ENCODE results near the gene LRRIQ4. TPM values are rescaled to one million over a fixed set of nuclear protein-coding genes. Genes with fewer than 3 reads are reported as not detected.
A peak's percentile ranks its signal among the peaks of the same experiment; 100 is the strongest.

Gene LRRIQ4
- total RNA-seq, 1 experiment from 2014 or later: 1.3 TPM

DNA sequence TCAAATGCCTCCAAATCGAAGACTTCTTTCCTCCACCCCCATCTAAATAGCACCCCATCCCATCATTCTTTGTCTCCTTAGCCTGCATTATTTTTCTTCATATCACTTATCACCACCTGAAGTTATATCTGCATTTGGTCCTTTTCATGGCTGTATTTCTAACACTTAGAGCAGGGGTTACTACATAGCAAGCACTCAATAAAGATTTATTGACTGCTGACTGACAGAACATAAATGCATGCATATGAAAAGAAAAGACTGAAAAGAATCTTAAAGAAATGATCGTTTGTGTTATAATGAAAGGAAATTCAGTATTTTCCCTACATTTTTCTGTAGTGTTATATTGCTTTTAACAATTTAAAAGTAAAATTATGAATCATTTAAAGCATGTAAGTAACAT lies 55.7 kb downstream of the LRRIQ4 start:
- TF ChIP-seq EZH2 (IDR thresholded peaks at IDR 0.05; ENCODE audit: low read depth): no peak
- TF ChIP-seq, protein P1, sequence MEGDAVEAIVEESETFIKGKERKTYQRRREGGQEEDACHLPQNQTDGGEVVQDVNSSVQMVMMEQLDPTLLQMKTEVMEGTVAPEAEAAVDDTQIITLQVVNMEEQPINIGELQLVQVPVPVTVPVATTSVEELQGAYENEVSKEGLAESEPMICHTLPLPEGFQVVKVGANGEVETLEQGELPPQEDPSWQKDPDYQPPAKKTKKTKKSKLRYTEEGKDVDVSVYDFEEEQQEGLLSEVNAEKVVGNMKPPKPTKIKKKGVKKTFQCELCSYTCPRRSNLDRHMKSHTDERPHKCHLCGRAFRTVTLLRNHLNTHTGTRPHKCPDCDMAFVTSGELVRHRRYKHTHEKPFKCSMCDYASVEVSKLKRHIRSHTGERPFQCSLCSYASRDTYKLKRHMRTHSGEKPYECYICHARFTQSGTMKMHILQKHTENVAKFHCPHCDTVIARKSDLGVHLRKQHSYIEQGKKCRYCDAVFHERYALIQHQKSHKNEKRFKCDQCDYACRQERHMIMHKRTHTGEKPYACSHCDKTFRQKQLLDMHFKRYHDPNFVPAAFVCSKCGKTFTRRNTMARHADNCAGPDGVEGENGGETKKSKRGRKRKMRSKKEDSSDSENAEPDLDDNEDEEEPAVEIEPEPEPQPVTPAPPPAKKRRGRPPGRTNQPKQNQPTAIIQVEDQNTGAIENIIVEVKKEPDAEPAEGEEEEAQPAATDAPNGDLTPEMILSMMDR (conservative IDR thresholded peaks at IDR 0.05): no peak
- H4K20me1 ChIP-seq (ENCODE audit: insufficient read depth): no peaks in the 10 kb centered on the region
- H3K9me2 ChIP-seq (ENCODE audit: insufficient read depth): no peaks in the 10 kb centered on the region
- H3K4me1 ChIP-seq (replicated peaks; ENCODE audit: insufficient read depth): peaks cover 19% of the 10 kb centered on the region
- H2AFZ ChIP-seq: no peak overlapping the region
- H3K4me2 ChIP-seq: no peak overlapping the region
- no TSS peak for BruUV-seq (replicated peaks)
- no peaks in the 10 kb centered on the region for H3K36me3 ChIP-seq (ENCODE audit: low read depth)
- H3K27ac ChIP-seq: no peak overlapping the region
- no peak for DNase-seq
- no peaks in the 10 kb centered on the region for H3K79me2 ChIP-seq (ENCODE audit: low read depth)
- no peak overlapping the region for H3K4me3 ChIP-seq
- no peaks in the 10 kb centered on the region for H3K27me3 ChIP-seq (ENCODE audit: insufficient read depth, low read depth)
- ChIA-PET POLR2A (ENCODE audit: unreplicated experiment) (interaction anchor here (0.6 kb wide), 1 partner anchor 108 kb away, joined by 4 read pairs; no protein-coding TSS in a partner anchor), CTCF (no interaction called here)
- no peaks in the 10 kb centered on the region; the same call in none of the 2 replicates for H3F3A ChIP-seq (ENCODE audit: insufficient read depth, low read depth)
- H3K9me3 ChIP-seq (ENCODE audit: insufficient read depth, low read depth): no peaks in the 10 kb centered on the region
- intact Hi-C loops (cut with micrococcal nuclease; ENCODE audit: unreplicated experiment): no loop called here

DNA sequence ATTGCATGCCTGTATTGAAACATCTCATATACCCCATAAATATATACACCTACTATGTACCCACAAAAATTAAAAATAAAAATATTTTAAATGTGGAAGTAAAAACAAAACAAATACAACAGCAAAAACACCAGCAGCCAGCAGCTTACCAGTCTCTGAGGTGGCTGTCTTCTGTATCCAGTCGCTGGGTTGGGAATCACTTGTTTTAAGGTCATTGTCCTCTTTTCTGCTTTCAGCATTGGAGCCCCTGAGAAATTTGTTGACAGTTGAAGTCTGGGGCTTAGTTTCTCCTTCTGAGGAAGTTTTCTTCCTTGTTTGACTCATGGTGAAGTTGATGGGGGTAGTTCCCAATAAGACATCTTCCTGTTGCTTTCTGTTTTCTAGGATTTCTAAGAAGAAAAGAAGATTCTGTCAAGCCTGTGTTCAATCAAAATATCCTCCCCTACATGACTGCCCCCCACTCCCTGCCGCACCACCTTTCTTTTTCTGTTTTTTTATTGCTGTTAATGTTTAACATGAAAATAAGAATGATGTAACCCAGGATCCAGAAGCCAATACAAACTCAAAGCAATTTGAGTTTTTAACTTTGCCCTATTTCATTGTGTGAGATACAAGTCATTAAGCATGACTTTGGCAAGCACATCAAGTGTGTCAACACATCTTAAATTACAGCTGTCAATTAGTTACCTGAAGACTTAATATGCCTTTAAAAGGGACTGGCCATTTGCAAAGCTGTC lies 57.0 kb downstream of the LRRIQ4 start, which contains the start of gene LRRC31:
Gene LRRC31 (minus strand): TSS at position 452 of the 737 bp plus-strand sequence. CDS start 128 bp downstream, at position 324.
- Histone ChIP-seq H3K36me3 (ENCODE audit: low read depth) (no peaks in the 10 kb centered on the region), H3F3A (ENCODE audit: insufficient read depth, low read depth) (no peaks in the 10 kb centered on the region; the same call in 1 of the 2 replicates), H3K4me2 (peak within 1 kb of the TSS; percentile 52), H3K4me3 (no peak within 1 kb of the TSS), H2AFZ (peak within 1 kb of the TSS; percentile 41; the same call in 1 of the 2 replicates), H4K20me1 (ENCODE audit: insufficient read depth) (no peaks in the 10 kb centered on the region), H3K79me2 (ENCODE audit: low read depth) (no peaks in the 10 kb centered on the region), H3K9me2 (ENCODE audit: insufficient read depth) (no peaks in the 10 kb centered on the region), H3K4me1 (replicated peaks; ENCODE audit: insufficient read depth) (peaks cover 19% of the 10 kb centered on the region), H3K9me3 (ENCODE audit: insufficient read depth, low read depth) (no peaks in the 10 kb centered on the region), H3K27me3 (ENCODE audit: insufficient read depth, low read depth) (no peaks in the 10 kb centered on the region), H3K27ac (0 out of 2 replicates have a peak within 1 kb of the TSS, but pooled peaks have one; percentile 29)
- DNase-seq: no peak
- CTCF ChIA-PET: no interaction called here
- intact Hi-C loops (cut with micrococcal nuclease; ENCODE audit: unreplicated experiment): no loop called here
- no TSS peak for BruUV-seq (replicated peaks)
- TF ChIP-seq EZH2 (IDR thresholded peaks at IDR 0.05; ENCODE audit: low read depth): no peak
- TF ChIP-seq, protein P1 (conservative IDR thresholded peaks at IDR 0.05): no peak
- POLR2A ChIA-PET (ENCODE audit: unreplicated experiment): no interaction called here

DNA sequence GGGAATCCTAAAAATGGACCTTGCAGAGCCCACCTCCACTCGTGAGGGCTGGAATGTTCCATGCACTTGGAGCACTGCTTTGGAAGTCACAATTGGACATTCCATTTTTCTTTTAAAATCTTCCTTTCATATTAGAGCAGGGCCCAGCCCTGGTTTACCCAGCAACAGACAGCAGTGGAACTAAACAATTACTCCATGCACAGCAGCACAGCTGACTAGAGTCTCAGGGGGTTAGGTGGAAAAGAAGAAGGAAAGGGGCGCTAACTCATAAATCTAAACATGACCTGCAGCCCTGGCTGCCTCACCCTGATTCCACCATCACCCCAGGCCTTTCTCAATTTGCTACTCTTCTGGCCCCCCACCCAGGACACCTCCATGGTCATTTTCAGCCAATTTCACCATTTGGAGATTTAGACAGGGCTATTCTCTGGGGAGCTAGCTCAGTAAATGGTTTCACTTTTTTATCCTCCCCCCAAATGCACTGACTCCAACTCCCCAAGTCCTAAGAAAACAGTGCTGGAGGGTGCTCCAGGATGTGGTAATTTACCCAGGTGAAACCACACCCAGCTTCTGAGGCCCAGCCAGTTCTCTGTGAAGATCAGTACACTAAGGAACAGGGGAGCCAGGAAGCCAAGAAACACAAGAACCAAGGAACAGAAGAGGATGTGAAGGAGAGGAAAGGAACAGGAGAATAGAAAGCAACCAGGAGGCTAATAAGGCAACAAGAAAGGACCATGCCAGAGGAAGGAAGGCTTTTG lies 58.6 kb downstream of the LRRIQ4 start:
- no peaks in the 10 kb centered on the region for H3K79me2 ChIP-seq (ENCODE audit: low read depth)
- H3K4me2 ChIP-seq: 0 out of 2 replicates have a peak overlapping the region, but pooled peaks have one; percentile 18
- DNase-seq: no peak
- no peak for TF ChIP-seq EZH2 (IDR thresholded peaks at IDR 0.05; ENCODE audit: low read depth)
- TF ChIP-seq, protein P1 (conservative IDR thresholded peaks at IDR 0.05): no peak
- H3K36me3 ChIP-seq (ENCODE audit: low read depth): no peaks in the 10 kb centered on the region
- no peaks in the 10 kb centered on the region for H3K27me3 ChIP-seq (ENCODE audit: insufficient read depth, low read depth)
- no peaks in the 10 kb centered on the region for H3K9me2 ChIP-seq (ENCODE audit: insufficient read depth)
- no peak overlapping the region for H2AFZ ChIP-seq
- no TSS peak for BruUV-seq (replicated peaks)
- ChIA-PET POLR2A (ENCODE audit: unreplicated experiment) (no interaction called here), CTCF (no interaction called here)
- no peak overlapping the region for H3K27ac ChIP-seq
- H4K20me1 ChIP-seq (ENCODE audit: insufficient read depth): no peaks in the 10 kb centered on the region
- H3K9me3 ChIP-seq (ENCODE audit: insufficient read depth, low read depth): peaks cover 7% of the 10 kb centered on the region; the same call in 1 of the 2 replicates
- H3K4me1 ChIP-seq (replicated peaks; ENCODE audit: insufficient read depth): peaks cover 19% of the 10 kb centered on the region
- H3K4me3 ChIP-seq: no peak overlapping the region
- no peaks in the 10 kb centered on the region; the same call in 1 of the 2 replicates for H3F3A ChIP-seq (ENCODE audit: insufficient read depth, low read depth)
- intact Hi-C loops (cut with micrococcal nuclease; ENCODE audit: unreplicated experiment): no loop called here

Measured in PC-9 (cell line).